Measurements from ENCODE around the gene DPH1. TPM values are rescaled to one million over a fixed set of nuclear protein-coding genes. Genes with fewer than 3 reads are reported as not detected.
"Not testable (repeated sequence)": the region's sequence is repeated elsewhere in the genome, so short reads cannot be mapped to it uniquely, and the experiment has no call there.

DPH1 gene
- total RNA-seq, 1 donor from 2014 or later: 57.3 TPM

DNA sequence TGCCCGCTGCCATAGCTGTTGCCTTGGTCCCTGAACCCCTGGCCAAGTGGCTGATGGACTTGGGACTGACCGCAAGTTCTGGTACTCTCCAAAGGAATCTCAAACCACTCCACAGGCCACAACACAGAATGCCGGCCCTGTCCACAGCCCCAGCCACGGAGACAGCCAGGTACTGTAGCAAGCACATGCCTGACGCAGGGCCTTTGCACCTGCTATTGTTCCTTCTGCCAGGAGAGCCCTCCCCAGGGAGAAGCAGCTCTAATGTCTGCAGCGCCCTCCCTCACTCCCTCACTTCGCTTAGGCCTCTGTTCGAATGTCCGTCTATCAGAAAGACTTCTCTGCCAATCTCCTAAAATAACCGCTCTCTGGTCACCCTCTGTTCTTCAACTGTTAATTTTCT lies 20.2 kb upstream of the DPH1 start:
- H3K36me3 Mint-ChIP-seq (ENCODE audit: unreplicated experiment): no peaks in the 10 kb centered on the region

DNA sequence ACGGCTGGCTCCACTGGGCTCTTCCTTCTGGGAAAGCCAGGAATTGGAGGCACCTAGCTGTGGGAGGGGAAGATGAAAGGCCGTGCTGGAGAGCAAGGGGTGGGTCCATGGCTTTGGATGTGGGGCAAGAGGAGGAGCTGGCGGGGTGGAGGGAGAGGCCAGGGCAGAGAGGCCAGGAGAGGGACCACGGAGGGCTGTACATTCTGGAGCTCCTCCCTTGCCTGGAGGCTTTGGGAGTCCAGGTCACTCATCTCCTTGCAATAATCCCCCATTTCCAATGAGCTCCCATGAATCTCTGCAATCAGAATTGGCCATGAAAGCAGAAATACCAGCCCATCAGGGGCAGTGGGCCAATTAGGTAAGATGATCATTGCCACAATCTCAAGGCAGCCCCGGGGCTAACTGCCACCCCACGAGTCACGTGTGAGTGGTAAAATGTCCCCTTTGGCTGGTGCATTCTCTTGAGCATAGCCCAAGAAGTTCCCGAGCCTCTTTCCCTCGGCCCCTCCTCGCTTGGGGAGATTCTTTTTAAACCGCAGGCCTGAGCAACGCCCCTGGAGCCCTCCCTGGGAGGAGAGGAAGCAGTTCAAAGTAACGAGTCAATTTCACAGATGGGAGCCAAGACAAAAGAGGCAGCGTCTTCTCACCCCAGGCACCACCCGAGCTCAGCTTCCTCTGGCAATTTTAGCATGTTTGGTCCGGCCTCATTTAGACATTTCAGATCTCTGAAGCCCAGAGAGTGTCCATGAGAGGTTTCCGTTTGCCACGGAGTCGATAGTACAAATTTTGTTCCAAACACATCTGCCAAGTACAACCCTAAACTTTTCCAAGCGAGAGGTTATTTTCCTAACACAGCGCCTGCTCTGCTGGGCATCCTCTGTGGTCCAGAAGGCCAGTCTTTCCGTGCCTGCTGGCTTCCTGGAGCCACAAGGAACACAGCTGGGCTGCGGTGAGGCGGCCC lies 18.3 kb upstream of the DPH1 start:
- Mint-ChIP-seq H3K9me3 (ENCODE audit: unreplicated experiment) (no peaks in the 10 kb centered on the region), H3K27ac (ENCODE audit: unreplicated experiment) (peak overlapping the region; percentile 94), H3K36me3 (ENCODE audit: unreplicated experiment) (no peaks in the 10 kb centered on the region), H3K4me3 (ENCODE audit: unreplicated experiment) (peak overlapping the region; percentile 45), H3K27me3 (ENCODE audit: unreplicated experiment) (peaks cover under 1% of the 10 kb centered on the region), H3K4me1 (ENCODE audit: unreplicated experiment) (peaks cover 47% of the 10 kb centered on the region)
- no peak for DNase-seq (ENCODE audit: extremely low spot score, unreplicated experiment)
- TF ChIP-seq, protein P1, sequence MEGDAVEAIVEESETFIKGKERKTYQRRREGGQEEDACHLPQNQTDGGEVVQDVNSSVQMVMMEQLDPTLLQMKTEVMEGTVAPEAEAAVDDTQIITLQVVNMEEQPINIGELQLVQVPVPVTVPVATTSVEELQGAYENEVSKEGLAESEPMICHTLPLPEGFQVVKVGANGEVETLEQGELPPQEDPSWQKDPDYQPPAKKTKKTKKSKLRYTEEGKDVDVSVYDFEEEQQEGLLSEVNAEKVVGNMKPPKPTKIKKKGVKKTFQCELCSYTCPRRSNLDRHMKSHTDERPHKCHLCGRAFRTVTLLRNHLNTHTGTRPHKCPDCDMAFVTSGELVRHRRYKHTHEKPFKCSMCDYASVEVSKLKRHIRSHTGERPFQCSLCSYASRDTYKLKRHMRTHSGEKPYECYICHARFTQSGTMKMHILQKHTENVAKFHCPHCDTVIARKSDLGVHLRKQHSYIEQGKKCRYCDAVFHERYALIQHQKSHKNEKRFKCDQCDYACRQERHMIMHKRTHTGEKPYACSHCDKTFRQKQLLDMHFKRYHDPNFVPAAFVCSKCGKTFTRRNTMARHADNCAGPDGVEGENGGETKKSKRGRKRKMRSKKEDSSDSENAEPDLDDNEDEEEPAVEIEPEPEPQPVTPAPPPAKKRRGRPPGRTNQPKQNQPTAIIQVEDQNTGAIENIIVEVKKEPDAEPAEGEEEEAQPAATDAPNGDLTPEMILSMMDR (IDR thresholded peaks at IDR 0.05): no peak

More for the DNA sequence above, 20.2 kb upstream of the DPH1 start:
- H3K4me1 Mint-ChIP-seq (ENCODE audit: unreplicated experiment): peaks cover 42% of the 10 kb centered on the region
- no peak overlapping the region for H3K4me3 Mint-ChIP-seq (ENCODE audit: unreplicated experiment)
- no peaks in the 10 kb centered on the region for H3K27me3 Mint-ChIP-seq (ENCODE audit: unreplicated experiment)
- TF ChIP-seq, protein P1 (IDR thresholded peaks at IDR 0.05): no peak
- H3K27ac Mint-ChIP-seq (ENCODE audit: unreplicated experiment): no peak overlapping the region
- no peak for DNase-seq (ENCODE audit: extremely low spot score, unreplicated experiment)
- no peaks in the 10 kb centered on the region for H3K9me3 Mint-ChIP-seq (ENCODE audit: unreplicated experiment)

DNA sequence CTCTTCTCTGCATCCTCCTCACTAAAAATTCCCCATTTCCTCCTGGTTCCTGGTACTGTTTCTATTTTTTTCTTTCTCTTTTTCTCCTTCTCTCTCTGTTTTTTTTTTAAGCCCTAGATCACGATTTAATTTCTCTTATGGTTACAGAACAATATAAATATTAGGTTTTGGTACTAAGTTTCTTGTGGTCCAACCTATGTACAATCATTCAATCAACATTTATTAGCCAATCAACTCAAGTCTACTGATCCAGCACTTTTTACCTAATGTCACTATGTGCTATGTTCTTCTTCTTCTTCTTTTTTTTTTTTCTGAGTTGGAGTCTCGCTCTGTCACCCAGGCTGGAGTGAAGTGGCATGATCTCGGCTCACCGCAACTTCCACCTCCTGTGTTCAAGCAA lies 17.5 kb upstream of the DPH1 start:
- H3K27me3 Mint-ChIP-seq (ENCODE audit: unreplicated experiment): peaks cover 6% of the 10 kb centered on the region
- TF ChIP-seq, protein P1 (IDR thresholded peaks at IDR 0.05): no peak

DNA sequence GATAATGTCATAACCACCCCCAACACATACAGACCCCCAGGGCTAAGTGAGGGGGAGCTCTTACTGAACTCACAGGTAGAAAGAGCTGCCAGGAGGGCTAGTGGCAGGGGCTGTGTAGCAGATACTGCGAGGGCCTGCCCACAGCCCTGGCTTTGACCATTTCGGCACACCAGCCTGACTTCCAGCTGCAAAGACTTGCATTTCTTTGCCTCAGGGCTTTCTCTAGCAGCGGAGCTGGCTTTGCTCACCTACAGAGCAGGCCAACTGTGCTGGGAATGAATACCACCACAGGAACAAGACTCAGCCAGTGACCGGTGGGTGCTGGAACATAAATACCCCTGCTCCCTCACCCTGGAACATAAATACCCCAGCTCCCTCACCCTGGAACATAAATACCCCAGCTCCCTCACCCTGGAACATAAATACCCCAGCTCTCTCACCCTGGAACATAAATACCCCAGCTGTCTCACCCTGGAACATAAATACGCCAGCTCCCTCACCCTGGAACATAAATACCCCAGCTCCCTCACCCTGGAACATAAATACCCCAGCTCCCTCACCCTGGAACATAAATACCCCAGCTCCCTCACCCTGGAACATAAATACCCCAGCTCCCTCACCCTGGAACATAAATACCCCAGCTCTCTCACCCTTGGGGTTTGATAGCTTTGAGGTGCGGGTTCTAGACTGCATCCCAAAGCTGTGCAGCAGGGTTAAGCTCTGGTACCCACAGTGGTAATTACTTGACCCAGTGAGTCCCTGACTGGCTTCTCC lies 16.5 kb upstream of the DPH1 start:
- H3K27me3 Mint-ChIP-seq (ENCODE audit: unreplicated experiment): peaks cover 15% of the 10 kb centered on the region
- DNase-seq (ENCODE audit: extremely low spot score, unreplicated experiment): not testable (repeated sequence)
- H3K27ac Mint-ChIP-seq (ENCODE audit: unreplicated experiment): peak overlapping the region; percentile 94

More for the DNA sequence above, 17.5 kb upstream of the DPH1 start:
- Mint-ChIP-seq H3K9me3 (ENCODE audit: unreplicated experiment) (no peaks in the 10 kb centered on the region), H3K4me3 (ENCODE audit: unreplicated experiment) (peak overlapping the region; percentile 41), H3K36me3 (ENCODE audit: unreplicated experiment) (no peaks in the 10 kb centered on the region), H3K4me1 (ENCODE audit: unreplicated experiment) (peaks cover 50% of the 10 kb centered on the region), H3K27ac (ENCODE audit: unreplicated experiment) (peak overlapping the region; percentile 94)
- no peak for DNase-seq (ENCODE audit: extremely low spot score, unreplicated experiment)

DNA sequence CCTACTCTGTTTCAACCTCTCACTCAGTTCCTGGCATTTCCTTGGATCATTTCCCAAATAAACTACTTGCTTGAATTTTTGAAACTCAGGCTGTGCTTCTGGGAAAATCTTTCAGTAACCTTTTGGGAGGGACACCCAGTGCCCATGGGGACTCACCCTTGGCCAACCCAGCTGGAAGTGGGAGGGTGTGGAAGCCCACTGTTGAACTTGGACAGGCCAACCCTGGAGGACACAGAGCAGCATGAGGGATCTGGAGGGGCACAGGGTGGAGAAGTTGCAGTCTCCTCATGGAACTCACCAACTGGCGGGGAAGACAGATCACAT lies 16.0 kb upstream of the DPH1 start:
- Mint-ChIP-seq H3K27ac (ENCODE audit: unreplicated experiment) (peak overlapping the region; percentile 52), H3K4me3 (ENCODE audit: unreplicated experiment) (no peak overlapping the region), H3K36me3 (ENCODE audit: unreplicated experiment) (no peaks in the 10 kb centered on the region), H3K4me1 (ENCODE audit: unreplicated experiment) (peaks cover 53% of the 10 kb centered on the region), H3K27me3 (ENCODE audit: unreplicated experiment) (peaks cover 20% of the 10 kb centered on the region), H3K9me3 (ENCODE audit: unreplicated experiment) (no peaks in the 10 kb centered on the region)
- TF ChIP-seq, protein P1 (IDR thresholded peaks at IDR 0.05): no peak
- no peak for DNase-seq (ENCODE audit: extremely low spot score, unreplicated experiment)

More for the DNA sequence above, 16.5 kb upstream of the DPH1 start:
- not testable (repeated sequence) for H3K36me3 Mint-ChIP-seq (ENCODE audit: unreplicated experiment); H3K4me3 Mint-ChIP-seq (ENCODE audit: unreplicated experiment); H3K9me3 Mint-ChIP-seq (ENCODE audit: unreplicated experiment)
- H3K4me1 Mint-ChIP-seq (ENCODE audit: unreplicated experiment): peaks cover 53% of the 10 kb centered on the region
